ENCODE results near the gene SPDYE2.
"Not testable (repeated sequence)": the region's sequence is repeated elsewhere in the genome, so short reads cannot be mapped to it uniquely, and the experiment has no call there.

The SPDYE2 gene

GRCh38 chr7:102550808-102551422, at the start of gene SPDYE2:
SPDYE2 (plus strand) TSS chr7:102551226; CDS start chr7:102553256, 2,030 bp downstream.
- not testable (repeated sequence) for DNase-seq (ENCODE audit: low read depth); H3K9me3 ChIP-seq (ENCODE audit: control insufficient read depth, low read length); H3K4me1 ChIP-seq (ENCODE audit: control insufficient read depth, insufficient read depth, low read length); H3K4me3 ChIP-seq (ENCODE audit: low read length); H3K36me3 ChIP-seq (ENCODE audit: control insufficient read depth, insufficient read depth, low read length, severe bottlenecking); H3K27me3 ChIP-seq (replicated peaks; ENCODE audit: control insufficient read depth, insufficient read depth, low read length); H3K9ac ChIP-seq (ENCODE audit: low read length)

- not testable (repeated sequence) for H3K36me3 ChIP-seq (ENCODE audit: control insufficient read depth, insufficient read depth, low read length, severe bottlenecking); DNase-seq (ENCODE audit: low read depth); H3K4me1 ChIP-seq (ENCODE audit: control insufficient read depth, insufficient read depth, low read length); H3K4me3 ChIP-seq (ENCODE audit: low read length); H3K9me3 ChIP-seq (ENCODE audit: control insufficient read depth, low read length); H3K27me3 ChIP-seq (replicated peaks; ENCODE audit: control insufficient read depth, insufficient read depth, low read length); H3K9ac ChIP-seq (ENCODE audit: low read length)
Measured at GRCh38 chr7:102503141-102503540, 47.9 kb upstream of the SPDYE2 start.

- H3K27me3 ChIP-seq (replicated peaks; ENCODE audit: control insufficient read depth, insufficient read depth, low read length); H3K9me3 ChIP-seq (ENCODE audit: control insufficient read depth, low read length); H3K36me3 ChIP-seq (ENCODE audit: control insufficient read depth, insufficient read depth, low read length, severe bottlenecking); H3K9ac ChIP-seq (ENCODE audit: low read length); H3K4me3 ChIP-seq (ENCODE audit: low read length); DNase-seq (ENCODE audit: low read depth); H3K4me1 ChIP-seq (ENCODE audit: control insufficient read depth, insufficient read depth, low read length): not testable (repeated sequence)
Measured at GRCh38 chr7:102505298-102506185, 45.5 kb upstream of the SPDYE2 start.

GRCh38 chr7:102507410-102508088, 43.5 kb upstream of the SPDYE2 start:
- not testable (repeated sequence) for DNase-seq (ENCODE audit: low read depth); H3K9me3 ChIP-seq (ENCODE audit: control insufficient read depth, low read length); H3K36me3 ChIP-seq (ENCODE audit: control insufficient read depth, insufficient read depth, low read length, severe bottlenecking); H3K4me3 ChIP-seq (ENCODE audit: low read length); H3K27me3 ChIP-seq (replicated peaks; ENCODE audit: control insufficient read depth, insufficient read depth, low read length); H3K4me1 ChIP-seq (ENCODE audit: control insufficient read depth, insufficient read depth, low read length); H3K9ac ChIP-seq (ENCODE audit: low read length)

GRCh38 chr7:102510575-102510974, 40.5 kb upstream of the SPDYE2 start:
- H3K9ac ChIP-seq (ENCODE audit: low read length); H3K27me3 ChIP-seq (replicated peaks; ENCODE audit: control insufficient read depth, insufficient read depth, low read length); H3K4me1 ChIP-seq (ENCODE audit: control insufficient read depth, insufficient read depth, low read length); DNase-seq (ENCODE audit: low read depth); H3K36me3 ChIP-seq (ENCODE audit: control insufficient read depth, insufficient read depth, low read length, severe bottlenecking); H3K4me3 ChIP-seq (ENCODE audit: low read length); H3K9me3 ChIP-seq (ENCODE audit: control insufficient read depth, low read length): not testable (repeated sequence)

- H3K4me1 ChIP-seq (ENCODE audit: control insufficient read depth, insufficient read depth, low read length); H3K9me3 ChIP-seq (ENCODE audit: control insufficient read depth, low read length); H3K36me3 ChIP-seq (ENCODE audit: control insufficient read depth, insufficient read depth, low read length, severe bottlenecking); H3K27me3 ChIP-seq (replicated peaks; ENCODE audit: control insufficient read depth, insufficient read depth, low read length); DNase-seq (ENCODE audit: low read depth); H3K4me3 ChIP-seq (ENCODE audit: low read length); H3K9ac ChIP-seq (ENCODE audit: low read length): not testable (repeated sequence)
Measured at GRCh38 chr7:102511860-102512522, 39.0 kb upstream of the SPDYE2 start.

- not testable (repeated sequence) for H3K9ac ChIP-seq (ENCODE audit: low read length); H3K4me1 ChIP-seq (ENCODE audit: control insufficient read depth, insufficient read depth, low read length); H3K27me3 ChIP-seq (replicated peaks; ENCODE audit: control insufficient read depth, insufficient read depth, low read length); H3K36me3 ChIP-seq (ENCODE audit: control insufficient read depth, insufficient read depth, low read length, severe bottlenecking); H3K4me3 ChIP-seq (ENCODE audit: low read length); H3K9me3 ChIP-seq (ENCODE audit: control insufficient read depth, low read length)
- peak; percentile 74 for DNase-seq (ENCODE audit: low read depth)
Measured at GRCh38 chr7:102512642-102513221, 38.3 kb upstream of the SPDYE2 start.

GRCh38 chr7:102514881-102515721, 35.9 kb upstream of the SPDYE2 start:
- H3K9me3 ChIP-seq (ENCODE audit: control insufficient read depth, low read length); H3K4me1 ChIP-seq (ENCODE audit: control insufficient read depth, insufficient read depth, low read length); H3K27me3 ChIP-seq (replicated peaks; ENCODE audit: control insufficient read depth, insufficient read depth, low read length); H3K4me3 ChIP-seq (ENCODE audit: low read length); H3K9ac ChIP-seq (ENCODE audit: low read length); H3K36me3 ChIP-seq (ENCODE audit: control insufficient read depth, insufficient read depth, low read length, severe bottlenecking); DNase-seq (ENCODE audit: low read depth): not testable (repeated sequence)

- not testable (repeated sequence) for H3K4me1 ChIP-seq (ENCODE audit: control insufficient read depth, insufficient read depth, low read length); H3K9me3 ChIP-seq (ENCODE audit: control insufficient read depth, low read length); H3K9ac ChIP-seq (ENCODE audit: low read length); H3K4me3 ChIP-seq (ENCODE audit: low read length); H3K36me3 ChIP-seq (ENCODE audit: control insufficient read depth, insufficient read depth, low read length, severe bottlenecking); DNase-seq (ENCODE audit: low read depth); H3K27me3 ChIP-seq (replicated peaks; ENCODE audit: control insufficient read depth, insufficient read depth, low read length)
Measured at GRCh38 chr7:102515889-102516288, 35.1 kb upstream of the SPDYE2 start.

- H3K9me3 ChIP-seq (ENCODE audit: control insufficient read depth, low read length); H3K9ac ChIP-seq (ENCODE audit: low read length); DNase-seq (ENCODE audit: low read depth); H3K27me3 ChIP-seq (replicated peaks; ENCODE audit: control insufficient read depth, insufficient read depth, low read length); H3K36me3 ChIP-seq (ENCODE audit: control insufficient read depth, insufficient read depth, low read length, severe bottlenecking); H3K4me3 ChIP-seq (ENCODE audit: low read length); H3K4me1 ChIP-seq (ENCODE audit: control insufficient read depth, insufficient read depth, low read length): not testable (repeated sequence)
Measured at GRCh38 chr7:102516951-102517350, 34.1 kb upstream of the SPDYE2 start.

Measured in adipocyte (in vitro differentiated cells).